Lower leg skin (tissue), 3 donors: ENCODE results near the gene IDNK.

Experiments
- POLR2A ChIP-seq, 2 donors: fragments of 450-650 bp; IDR thresholded peaks; one replicate each; pipeline ENCODE4 v1.6.1; 2016 to 2017; ENCODE audit warnings: antibody characterized with exemption in 2 of 2, mild to moderate bottlenecking in 1 of 2, moderate library complexity in 1 of 2
- TF ChIP-seq, protein P1 (sequence below), 3 donors: fragments of 450-650 bp; IDR thresholded peaks; one replicate each; pipeline ENCODE4 v1.5.1; 2016; ENCODE audit warnings: antibody characterized with exemption in 3 of 3, mild to moderate bottlenecking in 3 of 3, moderate library complexity in 2 of 3

DNA sequence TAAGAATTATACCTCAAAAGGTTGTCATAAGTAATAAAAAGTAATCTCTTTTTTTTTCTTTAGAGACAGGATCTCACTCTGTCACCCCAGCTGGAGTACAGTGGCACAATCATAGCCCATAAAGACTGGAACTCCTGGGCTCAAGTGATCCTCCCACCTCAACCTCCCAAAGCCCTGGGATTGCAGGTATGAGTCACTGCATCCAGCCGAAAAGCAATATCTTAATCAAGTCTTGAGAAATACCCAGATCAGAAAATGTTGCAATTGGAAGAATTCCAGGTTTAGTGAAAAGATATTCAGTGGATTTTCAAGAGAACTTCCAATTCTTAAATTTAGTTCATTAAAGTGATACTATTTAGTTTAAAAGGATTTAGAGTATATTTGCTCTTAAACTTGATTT lies 40.9 kb upstream of the IDNK start:
- TF ChIP-seq, protein P1, sequence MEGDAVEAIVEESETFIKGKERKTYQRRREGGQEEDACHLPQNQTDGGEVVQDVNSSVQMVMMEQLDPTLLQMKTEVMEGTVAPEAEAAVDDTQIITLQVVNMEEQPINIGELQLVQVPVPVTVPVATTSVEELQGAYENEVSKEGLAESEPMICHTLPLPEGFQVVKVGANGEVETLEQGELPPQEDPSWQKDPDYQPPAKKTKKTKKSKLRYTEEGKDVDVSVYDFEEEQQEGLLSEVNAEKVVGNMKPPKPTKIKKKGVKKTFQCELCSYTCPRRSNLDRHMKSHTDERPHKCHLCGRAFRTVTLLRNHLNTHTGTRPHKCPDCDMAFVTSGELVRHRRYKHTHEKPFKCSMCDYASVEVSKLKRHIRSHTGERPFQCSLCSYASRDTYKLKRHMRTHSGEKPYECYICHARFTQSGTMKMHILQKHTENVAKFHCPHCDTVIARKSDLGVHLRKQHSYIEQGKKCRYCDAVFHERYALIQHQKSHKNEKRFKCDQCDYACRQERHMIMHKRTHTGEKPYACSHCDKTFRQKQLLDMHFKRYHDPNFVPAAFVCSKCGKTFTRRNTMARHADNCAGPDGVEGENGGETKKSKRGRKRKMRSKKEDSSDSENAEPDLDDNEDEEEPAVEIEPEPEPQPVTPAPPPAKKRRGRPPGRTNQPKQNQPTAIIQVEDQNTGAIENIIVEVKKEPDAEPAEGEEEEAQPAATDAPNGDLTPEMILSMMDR (IDR thresholded peaks at IDR 0.05): no peak
- TF ChIP-seq POLR2A (IDR thresholded peaks at IDR 0.05): no peak
